T follicular helper cell (primary cell): ENCODE measurements around the gene MYPOP.

Source experiments
- DNase-seq: peaks from one replicate; pipeline ENCODE4 v3.0.0-alpha.2; 2020; ENCODE audit warnings: low read depth
- total RNA-seq, 2 experiments: gene quantifications; one replicate each; lab custom pipeline; 2026; lab: John Stamatoyannopoulos, UW

Gene MYPOP, protein sequence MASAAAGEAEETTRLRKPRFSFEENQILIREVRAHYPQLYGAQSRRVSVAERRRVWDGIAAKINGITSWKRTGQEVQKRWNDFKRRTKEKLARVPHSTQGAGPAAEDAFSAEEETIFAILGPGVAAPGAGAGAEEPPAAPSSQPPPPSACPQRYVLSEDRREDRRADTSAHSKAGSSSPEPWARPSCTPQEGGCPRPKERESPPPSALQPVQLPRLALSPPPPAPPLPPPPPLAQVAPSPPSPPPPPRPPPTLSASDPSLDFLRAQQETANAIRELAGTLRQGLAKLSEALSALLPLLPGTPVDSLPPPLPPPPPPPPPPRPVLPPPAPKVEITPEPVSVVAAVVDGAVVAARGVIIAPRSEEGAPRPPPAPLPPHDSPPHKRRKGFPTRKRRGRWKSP
- 2.1 to 5.3 reads per million in 2 experiments for total RNA-seq

DNA sequence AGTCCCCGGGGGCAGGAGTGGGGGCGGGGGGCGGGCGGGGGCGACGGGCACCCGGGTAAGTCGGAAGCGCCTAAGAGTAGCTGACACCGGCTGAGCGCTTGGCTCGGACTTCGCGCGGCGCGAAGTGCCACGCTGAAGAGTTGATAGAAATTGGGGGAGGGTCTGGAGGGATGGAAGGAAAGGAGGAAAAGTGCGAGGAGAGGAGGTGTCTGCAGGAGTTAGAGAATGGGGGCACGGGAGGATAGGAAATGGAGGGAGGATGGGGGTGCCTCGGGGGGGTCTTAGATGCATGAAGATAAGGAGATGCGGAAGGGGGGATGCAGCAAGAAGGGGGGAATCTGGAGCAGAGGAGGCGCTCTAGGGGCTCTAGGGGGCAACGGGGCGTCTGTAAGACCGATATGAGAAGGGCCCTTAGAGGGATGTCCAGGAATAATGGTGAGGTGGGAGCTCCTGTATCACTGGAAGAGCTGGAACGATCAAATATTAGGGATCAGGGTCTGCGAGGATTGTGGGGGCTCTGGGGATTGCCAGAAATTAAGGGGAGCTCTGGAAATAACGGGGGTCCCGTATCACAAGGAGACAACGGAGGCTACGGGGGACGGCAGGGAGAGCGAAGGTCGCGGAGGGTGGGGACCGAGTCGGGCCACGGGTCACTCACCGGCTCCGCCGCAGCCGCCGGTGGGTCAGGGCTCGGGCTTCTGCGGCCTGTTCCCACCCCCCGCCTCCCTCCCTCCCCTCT, at the start of gene MYPOP:
Gene MYPOP (minus strand): TSS at position 702 of the 739 bp plus-strand sequence. CDS start 840 bp downstream, outside the sequence.
- no peak for DNase-seq

DNA sequence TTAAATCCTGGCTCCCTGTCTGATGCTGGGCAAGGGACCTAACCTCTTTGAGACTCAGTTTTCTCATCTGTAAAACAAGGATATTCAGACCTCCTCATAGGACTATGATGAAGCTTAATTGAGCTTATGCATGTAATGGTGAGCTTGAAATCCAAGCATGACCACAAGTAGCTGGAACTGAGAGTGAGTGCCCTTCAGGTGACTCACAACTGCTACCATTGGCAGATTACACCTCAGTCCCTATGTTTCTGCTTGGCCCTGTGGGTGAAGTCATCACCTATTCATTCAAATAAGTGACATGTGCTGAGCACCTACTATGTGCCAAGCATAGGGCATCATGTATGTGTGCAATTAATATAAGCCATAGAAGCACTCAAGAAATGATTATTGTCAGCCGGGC, 45.5 kb upstream of the MYPOP start:
- no peak for DNase-seq

DNA sequence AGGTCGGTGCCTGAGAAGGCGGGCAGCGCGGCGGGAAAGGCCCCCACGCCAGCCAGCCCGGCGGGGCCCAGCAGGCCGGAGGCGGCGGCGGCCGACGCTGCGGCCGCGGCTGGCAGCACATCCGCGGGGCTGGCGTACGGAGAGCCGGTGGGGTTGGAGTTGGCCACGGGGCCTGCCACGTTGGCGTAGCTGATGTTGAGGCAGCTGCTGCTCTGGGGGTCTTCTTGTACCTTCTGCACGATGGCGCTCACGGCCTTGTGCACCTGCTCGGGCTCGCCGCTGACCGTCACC, 38.0 kb upstream of the MYPOP start:
- no peak for DNase-seq

DNA sequence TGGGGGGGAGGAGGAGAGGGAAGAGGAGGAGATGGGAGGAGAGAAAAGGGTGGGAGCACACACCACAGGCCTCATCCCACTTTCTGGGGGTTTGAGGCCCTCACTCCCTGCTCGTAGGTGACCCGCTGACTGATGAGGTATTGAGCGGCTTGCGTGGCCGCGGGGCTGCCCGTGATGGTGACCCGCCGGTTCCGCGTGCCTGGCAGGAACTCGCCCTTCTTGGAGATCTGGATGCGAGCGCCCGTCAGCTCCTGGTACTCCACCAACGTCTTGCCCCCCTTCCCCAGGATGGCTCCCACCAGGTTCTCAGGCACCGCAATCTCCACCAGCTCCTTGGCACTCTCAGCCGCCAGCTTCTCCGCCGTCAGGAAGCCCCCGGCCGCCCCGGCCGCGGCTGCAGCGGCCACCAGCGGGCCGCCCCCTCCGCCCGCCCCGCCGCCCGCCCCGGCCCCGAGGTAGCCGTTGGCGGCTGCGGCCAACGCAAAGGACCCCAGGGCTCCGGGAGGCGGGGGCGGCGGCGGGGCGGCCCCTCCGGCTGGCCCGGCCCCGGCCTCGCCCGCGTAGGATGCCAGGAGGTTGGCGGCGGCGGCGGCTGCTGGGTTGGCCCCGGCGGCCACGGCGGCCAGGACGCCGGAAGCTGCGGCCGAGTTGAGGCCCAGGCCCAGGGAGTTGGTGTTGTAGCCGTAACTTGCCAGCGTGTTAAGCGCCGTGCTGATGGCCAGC, 37.5 kb upstream of the MYPOP start:
- DNase-seq = no peak

DNA sequence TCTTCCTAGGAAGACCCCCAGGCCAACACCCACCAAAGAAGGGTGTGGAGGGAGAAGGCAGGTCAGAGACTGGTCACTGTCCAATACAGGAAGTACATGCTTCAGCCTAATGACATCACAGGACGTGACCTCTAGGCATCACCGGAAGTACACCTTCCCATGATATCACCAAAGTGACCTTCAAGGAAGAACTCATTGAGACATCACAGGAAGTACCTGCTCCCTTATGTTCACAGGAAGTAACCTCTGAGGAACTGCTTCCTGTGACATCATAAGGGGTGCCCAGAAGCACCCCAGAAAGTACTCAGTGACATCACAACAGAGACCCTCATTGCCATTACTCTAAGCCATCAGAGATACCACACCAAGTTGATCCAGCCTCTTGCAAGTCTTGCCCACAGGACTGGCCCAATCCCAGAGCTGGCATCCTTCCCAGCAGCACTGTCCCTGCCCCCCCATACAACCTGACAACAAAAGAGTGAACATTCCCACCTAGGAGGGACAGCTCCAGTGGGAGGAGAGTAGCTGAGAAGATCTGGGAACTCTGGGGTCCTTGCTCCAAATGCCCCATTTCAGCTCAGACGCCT, 36.4 kb upstream of the MYPOP start:
- DNase-seq = no peak

DNA sequence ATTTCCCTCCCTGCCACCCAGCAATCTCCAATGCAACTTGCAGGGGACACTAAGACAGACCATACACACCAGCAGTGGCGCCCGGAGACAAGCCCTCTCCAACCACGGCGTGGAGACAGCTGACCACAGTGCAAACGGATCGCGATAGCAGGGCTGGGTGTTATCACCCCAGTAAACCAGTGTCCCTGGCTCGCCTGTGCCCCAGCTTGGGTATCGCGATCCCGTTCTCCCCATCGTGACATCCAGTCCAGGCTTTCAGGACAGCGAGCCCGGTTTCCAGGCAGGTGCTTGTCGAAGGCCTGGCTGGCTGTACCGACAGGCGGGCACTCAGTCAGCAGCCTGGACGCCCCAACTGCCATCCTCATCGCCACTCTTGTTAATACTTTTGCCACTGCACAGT, 32.9 kb upstream of the MYPOP start:
- DNase-seq = no peak

DNA sequence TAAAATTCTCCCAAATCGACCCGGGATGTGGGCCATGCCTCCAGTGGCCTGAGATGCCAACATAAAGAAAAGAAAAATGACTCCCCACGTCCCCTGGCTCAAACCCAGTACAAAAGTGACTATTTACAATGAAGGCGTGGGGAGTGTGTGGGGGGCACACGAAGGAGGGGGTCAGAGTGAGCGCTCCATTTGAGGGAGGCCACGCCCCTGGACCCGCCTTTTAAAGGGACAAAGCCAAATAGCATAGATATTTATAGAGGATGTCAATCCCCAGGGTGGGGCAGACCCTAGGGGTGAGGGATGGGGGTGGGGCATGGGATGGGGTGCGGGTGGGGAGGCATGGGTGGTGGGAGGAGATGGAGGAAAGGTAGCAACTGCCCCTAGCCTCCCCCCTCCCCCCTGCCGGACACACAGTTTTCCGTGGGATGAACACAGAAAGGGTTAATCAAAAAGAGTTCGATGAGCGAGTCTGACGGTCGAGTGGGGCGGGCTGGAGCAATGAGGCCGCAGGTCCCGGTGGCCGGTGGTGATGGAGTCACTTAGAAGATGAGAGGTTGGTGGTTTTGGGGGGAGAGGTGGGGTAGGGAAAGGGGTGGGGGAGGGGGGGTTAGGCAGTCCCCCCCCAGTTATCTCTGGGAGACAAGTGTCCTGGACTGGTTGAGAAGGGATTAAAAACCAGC, 32.3 kb upstream of the MYPOP start:
- no peak for DNase-seq

DNA sequence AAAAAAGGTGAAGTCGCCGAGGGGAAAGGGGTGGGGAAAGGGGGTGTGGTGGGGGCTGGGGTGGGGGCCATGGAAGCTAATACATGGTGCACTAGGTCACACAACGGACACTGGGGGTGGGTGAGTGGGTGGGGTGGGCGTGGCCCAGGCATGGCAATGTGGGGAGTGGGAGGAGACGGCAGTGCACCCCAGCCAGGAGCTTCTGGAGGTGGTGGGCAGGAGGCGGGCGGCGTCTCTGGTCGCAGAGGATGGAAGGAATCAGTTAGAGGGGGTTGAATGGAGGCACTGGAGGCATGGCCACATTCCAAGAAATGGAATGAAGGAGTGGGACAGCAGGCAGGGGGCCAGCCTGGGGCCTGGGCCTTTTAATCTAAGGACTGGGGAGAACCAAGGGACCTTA, 31.3 kb upstream of the MYPOP start:
- DNase-seq = no peak

DNA sequence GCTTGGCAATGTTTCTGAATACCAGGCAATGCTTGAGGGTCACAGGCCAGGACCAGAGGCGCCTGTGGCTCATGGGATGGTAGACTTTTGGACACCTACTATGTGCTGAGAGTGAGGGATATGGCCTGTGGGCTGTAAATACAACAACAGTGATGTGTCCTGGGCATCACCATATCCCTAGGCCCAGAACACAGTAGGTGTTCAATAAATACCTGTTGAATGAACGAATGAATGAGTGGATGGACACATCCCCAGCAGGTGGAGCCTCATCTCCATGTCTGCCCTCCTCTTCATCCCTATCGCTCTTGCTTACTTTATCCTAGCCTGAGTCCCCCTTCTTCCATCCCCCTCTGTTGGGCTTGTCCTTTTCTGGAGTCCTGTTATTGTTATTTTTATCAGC, 28.6 kb upstream of the MYPOP start:
- no peak for DNase-seq

DNA sequence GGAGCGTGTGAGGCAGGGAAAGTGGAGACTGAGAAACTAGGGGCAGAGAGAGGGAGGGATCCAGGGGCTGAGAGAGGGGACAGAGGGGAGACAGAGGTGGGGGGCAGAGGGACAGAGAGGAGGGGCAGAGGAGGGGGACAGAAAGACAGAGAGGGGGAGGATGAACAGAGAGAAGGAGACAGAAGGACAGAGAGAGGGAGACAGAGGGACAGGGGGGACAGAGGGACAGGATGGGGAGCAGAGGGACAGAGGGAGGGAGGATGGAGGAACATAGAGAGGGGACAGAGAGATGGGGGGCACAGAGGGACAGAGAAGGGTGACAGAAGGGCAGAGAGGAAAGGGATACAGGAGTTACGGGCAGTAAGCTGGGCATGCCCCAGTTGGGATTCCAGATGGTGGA, 26.8 kb upstream of the MYPOP start:
- no peak for DNase-seq

DNA sequence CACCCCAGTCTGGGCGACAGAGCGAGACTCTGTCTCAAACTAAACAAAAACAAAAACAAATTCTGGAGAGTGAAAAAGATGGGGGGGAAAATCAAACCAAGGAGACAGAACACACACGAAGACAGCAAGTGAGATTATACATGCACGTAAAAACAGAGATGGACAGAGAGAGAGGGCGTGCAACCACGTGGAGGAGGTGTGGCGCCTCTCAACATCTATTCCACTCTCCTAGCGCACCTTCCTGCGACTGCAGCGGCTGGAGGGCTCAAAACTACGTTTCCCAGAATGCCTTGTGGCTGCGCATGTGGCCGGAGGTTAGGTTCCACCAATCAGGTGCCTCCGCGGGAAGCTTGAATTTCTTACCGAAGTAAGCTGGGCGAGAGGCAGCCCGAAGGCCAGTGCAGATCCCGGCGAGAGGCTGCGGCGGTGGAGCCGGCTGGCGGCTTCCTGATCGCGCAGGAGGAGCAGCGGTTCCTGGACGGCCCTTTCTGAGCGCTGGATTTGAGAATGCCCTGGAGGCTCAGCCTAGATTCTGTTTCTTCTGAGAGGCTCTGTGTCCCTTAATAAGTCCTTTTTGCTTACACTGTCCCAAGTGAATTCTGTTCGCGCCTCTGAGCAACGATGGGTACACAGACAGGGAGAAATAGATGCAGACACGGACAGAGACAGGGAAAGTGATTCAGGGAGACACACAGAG, 25.3 kb upstream of the MYPOP start:
- DNase-seq = peak; percentile 82

DNA sequence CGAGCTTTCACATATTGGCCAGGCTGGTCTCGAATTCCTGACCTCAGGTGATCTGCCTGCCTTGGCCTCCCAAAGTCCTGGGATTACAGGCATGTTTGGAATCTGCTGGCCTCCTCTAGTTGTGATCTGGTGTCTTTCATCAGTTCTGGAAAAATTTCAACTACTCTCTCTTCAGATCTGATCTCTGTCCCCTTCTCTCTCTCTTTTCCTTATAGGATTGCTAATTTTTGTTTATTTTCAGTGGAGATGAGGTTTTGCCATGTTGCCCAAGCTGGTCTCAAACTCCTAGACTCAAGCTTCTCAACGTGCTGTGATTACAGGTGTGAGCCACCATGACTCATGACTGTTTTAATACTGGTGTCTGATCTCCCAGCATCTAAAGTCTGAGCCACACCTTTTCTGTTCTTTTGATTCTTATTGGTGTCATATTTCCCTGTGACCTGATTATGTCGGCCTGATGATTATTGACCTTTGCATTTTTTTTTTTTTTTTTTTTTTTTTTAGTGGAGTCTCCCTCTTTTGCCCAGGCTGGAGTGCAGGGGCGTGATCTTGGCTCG, 22.6 kb upstream of the MYPOP start:
- no peak for DNase-seq

DNA sequence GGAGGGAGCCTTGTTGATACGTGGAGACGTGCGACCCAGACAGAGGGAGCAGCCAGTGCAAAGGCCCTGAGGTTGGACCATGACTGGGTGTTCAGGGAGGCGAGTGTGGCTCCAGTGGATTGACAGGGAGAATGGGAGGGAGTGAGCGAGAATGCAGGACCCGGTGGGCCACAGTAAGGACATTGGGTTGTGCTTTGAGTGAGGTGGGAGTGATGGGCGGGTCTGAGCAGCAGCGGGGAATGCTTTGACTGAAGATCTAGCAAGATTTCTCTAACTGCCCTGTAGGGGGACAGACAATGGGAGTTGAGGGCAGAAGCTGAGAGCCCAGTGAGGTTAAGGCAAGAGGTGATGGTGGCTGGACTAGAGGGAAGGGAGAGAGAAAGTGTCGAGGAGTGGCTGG, 19.9 kb upstream of the MYPOP start:
- no peak for DNase-seq

DNA sequence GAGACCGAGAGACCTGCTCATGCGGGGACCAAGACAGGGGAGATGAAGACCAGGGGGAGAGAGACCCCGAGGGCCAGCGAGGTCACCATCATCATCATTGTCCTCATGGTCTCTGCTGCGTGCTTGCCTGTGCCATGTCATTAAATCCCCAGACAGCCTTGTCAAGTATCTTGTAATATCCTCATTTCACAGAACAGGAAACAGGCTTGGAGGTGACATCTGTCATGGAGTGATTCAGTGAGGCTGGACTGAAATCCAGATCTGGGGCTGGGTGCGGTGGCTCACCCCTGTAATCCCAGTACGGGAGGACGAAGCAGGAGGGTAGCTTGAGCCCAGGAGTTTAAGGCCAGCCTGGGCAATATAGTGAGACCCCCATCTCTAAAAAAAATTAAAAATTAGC, 18.0 kb upstream of the MYPOP start:
- DNase-seq = no peak

DNA sequence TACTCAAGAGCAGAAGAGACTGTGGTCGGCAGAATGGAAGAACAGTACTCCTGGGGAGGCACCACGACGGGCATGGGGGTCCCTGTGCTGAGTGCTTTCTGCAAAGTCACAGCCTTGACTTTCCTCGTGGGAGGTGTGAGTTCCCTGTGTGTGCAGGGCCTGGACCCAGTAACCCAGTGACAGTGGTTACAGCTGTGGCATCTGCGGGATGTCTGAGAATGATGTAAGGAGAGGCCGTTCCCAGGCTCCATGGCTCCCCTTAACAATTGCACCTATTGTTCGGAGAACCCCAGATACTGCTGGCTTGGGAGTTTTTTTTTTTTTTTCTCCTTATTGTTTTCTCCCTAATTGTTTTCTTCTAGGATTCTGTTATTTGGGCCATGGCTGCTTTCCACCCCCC, 17.3 kb upstream of the MYPOP start:
- DNase-seq = no peak

DNA sequence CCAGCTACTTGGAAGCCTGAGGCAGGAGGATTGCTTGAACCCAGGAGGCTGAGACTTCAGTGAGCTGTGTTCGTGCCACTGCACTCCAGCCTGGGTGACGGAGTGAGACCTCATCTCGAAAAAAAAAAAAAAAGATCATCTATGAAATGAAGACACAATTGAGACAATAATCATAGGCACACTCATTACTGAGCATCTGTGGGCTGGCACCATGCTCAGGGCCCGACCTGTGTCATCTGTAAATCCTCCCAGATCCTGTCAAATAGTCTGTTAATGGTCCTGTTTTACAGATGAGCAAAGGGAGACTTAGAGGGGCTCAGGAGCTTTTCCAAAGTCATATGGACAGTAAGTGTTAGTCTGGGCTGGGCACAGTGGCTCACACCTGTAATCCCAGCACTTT, 16.3 kb upstream of the MYPOP start:
- DNase-seq = no peak

DNA sequence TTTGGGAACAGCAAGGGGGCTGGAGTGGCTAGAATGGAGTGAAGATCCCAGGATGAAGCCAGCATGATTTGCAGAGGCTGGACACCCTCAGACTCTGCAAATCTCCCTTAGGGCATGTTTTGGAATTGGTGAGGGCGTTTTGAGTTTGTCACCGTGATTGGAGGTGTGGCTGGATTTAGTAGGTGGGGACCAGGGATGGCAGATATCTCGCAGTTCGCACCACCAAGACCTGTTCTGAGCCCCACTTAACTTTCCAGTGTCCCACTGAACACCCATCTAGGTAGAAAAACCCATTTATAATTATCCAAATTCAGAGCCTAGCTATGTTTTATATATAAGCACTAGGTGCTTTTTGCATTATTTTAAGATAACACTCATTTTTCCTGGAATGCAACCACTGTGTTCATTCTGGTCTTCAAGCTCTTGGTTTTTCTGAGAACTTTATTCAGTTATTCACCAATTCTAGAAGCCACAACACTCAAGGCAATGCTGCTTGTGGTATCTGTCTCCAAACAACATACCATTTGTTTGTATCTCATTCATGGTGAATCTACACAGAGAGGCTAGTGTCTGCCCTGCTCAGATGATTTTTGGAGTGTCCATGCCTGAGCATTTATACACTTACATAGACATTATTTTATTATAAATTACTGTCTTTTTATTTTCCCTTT, 15.1 kb upstream of the MYPOP start:
- DNase-seq = no peak

DNA sequence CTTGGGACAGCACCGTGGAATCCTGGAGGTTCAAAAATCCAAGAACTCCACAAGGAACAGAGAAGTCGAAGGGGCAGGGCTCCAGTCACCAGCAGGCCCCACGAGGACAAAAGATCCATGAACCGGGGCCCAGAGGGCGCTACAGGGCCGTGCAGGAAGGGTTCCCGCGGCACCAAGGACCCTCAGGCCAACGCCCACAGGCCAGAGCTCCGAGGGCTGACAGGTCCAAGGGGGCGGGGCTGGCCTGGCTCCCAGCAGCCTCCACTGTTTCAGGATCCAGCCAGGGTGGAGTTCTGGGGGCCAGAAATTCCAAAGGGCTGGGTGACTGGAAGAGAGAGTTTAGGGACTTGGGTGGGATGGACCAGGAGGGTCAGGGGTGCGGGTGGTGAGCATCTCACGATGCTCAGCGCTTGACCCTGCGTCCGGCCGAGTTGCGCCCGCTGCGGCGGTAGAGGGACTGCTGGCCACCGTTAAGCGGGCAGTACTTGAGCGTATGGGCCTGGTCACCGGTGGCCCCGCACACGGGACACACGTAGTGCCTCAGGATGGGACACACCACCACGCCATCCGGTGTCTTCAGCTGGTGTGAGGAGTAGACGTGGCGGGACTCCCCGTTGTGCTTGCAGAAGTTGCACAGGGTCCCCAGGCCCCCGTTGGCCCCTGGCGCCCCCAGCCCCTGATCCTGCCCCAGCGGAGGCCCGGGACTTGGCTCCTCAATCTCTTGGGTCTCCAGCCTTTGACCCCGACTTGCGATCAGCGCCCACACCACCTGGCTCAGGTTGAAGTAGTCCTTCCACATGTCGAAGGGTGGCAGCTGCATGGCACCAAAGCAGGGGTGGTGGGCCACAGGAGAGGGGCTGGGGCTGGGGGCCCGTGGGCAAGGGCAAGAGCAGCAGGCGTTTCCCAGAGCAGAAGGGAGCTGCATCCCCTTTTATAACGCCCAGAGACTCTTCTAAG, 11.7 kb upstream of the MYPOP start, which contains the start of gene NANOS2:
Gene NANOS2 (minus strand): TSS at position 905 of the 957 bp plus-strand sequence. CDS start 85 bp downstream, at position 820.
- no peak for DNase-seq

DNA sequence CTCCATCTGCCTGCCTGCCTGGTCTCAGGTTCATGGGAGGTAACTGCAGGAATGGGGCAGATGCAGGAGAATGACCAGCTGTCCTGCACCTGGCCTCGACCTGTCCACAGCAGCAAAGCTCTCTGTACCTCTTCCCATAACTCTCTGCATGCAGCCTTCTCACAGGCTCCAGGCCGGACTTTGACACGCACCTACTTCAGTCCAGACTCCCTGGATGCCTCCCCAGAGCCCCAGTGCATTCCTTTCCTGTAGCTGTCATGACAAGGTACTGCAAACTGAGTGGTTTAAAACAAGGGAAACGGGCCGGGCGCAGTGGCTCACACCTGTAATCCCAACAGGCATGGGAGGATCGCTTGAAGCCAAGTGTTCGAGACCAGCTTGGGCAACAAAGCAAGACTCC, 8.9 kb upstream of the MYPOP start:
- no peak for DNase-seq
